GM12801 (cell line): Measurements from ENCODE around the gene MOGAT1.

ENCODE experiments used
- TF ChIP-seq, protein P1 (sequence below): IDR thresholded peaks from one replicate; pipeline ENCODE4 v1.5.1; 2011; ENCODE audit warnings: control low read depth; ENCODE audit not compliant: insufficient read length; ENCODE audit errors: extremely low read depth

The MOGAT1 gene

DNA sequence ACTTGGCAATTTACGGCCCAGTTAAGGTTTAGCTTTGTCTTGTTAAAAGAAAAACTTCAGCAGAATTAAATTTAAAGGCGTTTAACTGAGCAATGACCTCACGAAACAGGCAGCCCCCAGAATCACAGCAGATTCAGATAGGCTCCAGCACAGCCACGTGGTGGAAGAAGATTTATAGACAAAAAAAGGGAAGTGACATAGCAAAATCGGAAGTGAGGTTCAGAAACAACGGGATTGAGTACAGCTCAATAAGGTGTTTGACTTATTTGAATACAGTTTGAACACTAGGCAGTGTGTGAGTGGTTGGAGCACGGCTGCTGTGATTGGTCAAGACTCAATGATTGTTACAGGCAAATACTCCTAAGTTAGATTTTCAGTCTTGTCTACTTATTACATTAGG is 79.8 kb downstream of the MOGAT1 start:
- TF ChIP-seq, protein P1, sequence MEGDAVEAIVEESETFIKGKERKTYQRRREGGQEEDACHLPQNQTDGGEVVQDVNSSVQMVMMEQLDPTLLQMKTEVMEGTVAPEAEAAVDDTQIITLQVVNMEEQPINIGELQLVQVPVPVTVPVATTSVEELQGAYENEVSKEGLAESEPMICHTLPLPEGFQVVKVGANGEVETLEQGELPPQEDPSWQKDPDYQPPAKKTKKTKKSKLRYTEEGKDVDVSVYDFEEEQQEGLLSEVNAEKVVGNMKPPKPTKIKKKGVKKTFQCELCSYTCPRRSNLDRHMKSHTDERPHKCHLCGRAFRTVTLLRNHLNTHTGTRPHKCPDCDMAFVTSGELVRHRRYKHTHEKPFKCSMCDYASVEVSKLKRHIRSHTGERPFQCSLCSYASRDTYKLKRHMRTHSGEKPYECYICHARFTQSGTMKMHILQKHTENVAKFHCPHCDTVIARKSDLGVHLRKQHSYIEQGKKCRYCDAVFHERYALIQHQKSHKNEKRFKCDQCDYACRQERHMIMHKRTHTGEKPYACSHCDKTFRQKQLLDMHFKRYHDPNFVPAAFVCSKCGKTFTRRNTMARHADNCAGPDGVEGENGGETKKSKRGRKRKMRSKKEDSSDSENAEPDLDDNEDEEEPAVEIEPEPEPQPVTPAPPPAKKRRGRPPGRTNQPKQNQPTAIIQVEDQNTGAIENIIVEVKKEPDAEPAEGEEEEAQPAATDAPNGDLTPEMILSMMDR = no peak

DNA sequence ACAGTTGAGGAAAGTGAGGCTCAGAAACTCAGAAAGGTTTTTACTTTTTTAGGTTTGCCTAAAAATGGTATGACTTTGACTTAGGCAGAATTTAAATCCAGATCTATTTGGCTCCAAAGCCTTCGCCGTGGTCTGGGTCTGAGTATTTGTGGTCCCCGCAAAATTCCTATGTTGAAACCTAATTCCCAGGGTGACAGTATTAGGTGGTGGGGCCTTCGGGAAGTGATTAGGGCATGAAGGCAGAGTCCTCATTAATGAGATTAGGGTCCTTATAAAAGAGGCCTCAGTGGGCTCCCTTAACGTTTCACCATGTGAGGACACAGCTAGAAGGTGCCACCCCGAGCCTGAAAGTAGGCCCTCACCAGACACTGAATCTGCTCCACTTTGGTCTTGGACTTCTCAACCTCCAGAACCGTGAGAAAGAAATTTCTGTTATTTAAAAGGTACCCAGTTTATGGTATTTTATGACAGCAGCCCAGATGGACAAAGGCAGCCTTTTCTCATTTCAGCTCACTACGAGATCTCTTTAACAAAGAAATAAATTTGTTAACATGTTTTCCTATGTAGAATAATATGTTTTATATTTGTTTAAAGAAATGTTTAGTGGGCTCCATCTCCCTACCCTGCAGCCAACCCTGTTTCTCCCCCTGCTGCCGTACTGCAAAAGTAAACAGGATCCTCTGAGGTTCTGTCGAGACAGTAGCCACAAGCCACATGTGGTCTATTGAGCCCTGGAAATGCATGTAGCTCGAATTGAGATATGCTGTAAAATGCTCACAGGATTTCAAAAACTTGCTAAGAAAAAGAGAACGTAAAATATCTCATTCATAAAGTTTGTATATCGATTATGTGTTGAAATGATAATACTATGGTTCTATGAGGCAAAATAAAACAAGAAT is 80.6 kb downstream of the MOGAT1 start:
- TF ChIP-seq, protein P1 = no peak

DNA sequence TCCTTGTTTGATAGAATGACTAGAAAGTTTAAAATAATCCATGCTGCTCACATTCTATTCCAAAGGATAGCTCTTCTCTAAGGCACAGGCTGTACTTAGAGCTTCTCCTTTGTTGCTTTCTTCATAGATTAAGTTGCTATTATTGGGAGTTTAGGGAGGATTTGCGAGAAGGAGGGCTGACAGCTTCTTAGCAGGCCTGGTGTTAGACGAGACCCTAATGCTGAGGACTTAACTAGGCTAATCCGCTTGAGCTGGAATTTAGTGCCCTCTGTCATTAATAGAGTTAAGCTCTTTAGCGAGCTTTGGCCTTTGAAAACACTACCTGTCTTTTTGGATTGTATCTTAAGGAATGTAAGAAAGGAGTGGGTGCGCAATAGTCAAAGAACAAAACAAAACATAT is 81.3 kb downstream of the MOGAT1 start:
- TF ChIP-seq, protein P1 = no peak

DNA sequence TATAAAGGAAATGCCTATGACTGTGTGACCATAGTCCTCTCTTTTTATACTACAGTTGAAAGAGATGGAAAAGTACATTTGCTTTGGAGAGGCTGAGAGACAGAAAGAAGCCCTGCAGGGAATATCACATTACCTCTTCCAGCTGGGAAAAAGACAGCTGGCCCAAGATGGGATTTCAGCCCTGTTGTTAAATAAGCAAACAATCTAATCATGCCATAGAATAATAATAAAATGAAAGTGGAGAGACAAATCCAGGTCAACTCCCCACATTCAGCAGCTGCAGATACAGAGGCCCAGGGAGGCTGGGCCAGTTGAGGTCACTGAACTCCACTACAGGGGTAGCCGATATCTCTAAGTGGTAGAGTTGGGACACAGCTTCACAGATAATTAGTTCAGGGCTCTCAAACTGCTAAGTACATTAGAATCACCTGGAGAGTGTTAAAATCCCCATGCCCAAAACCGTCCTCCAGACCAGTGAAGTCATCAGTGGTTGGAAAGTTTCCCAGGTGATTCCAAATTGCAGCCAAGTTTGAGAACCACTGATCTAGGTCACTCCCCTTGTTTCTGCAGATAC is 81.9 kb downstream of the MOGAT1 start:
- TF ChIP-seq, protein P1 = no peak

DNA sequence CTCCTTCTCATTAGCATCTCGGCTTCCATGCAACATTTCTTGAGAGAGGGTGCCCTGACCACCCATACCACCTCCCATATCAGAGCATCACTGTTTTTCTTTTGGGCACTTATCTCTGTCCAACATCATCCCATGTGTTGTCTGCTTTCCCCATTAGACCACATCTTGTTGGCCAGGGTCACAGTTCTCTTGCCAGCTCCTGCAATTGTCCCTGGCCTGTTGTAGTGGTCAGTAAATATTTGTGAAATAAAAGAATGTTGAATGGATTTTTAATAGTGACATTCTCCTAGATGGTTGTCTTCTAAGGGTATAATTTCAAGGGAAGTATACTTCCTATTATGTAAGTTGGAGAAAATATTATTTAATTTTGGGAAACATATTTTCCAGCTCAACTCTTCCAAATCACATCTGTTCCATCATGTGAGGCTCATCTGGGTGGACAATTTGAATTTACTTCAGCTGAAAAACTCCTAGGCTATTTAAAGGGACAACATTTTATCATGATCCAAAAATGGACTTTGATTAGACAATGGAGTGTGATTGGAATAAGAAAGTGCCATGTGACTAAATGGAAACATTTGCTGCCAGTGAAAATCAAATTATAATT is 83.0 kb downstream of the MOGAT1 start:
- TF ChIP-seq, protein P1 = no peak

DNA sequence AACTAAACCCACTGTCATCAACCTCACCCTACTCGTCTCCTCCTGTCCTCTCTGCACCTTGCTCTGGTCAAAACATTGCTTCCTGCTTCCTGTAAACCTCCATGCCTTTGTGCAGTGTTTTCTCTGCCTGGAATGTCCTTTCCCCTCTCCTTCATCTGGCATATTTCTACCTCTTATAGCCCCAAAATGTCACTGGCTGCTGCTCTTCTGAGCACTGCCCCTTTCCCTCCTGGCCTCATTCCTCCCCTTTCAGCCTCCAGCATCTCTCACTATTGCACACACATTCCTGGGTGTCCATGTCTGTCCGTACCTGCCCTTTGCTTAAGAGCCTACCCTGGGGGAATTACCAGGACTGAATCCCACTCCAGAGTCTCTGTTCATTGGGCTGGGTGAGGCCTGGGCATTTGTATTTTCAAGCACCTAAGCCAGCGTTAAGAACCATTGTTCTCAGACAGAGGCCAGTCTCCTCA is 84.9 kb downstream of the MOGAT1 start:
- TF ChIP-seq, protein P1 = no peak

DNA sequence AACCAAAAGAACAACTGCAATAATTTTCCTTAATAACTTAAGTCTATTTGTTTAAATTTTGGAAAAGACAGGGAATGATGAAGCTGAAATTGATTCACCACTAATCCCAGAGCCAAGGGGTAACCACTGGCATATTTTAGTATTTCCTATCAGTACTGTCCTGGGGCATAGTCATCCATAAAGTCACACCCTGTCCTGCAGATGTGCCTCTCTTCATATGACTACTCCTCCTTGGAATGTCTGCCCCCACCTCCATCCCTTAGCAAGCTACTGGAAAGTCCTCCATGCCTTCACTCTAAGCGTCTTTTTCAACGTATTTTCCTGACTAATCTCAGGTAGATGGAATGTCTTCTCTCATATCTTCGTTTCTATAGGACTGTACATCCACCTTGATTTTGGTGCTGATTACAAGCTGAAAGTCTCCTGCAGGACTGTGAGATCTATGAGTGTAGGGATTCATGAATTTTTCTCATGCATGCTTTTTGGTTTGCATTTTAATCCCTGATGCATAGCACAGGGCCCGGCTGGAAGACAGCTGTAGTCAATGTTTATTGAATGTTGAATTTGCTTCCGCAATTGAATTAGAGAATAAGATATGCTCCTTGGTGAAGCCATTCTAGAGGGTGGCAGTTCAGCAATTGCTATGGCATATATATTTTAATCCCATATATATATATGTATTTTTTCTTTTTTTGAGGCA is 85.6 kb downstream of the MOGAT1 start:
- TF ChIP-seq, protein P1 = no peak
